ENCODE measurements around the gene ACY1.
A peak's percentile ranks its signal among the peaks of the same experiment; 100 is the strongest.

Gene ACY1

DNA sequence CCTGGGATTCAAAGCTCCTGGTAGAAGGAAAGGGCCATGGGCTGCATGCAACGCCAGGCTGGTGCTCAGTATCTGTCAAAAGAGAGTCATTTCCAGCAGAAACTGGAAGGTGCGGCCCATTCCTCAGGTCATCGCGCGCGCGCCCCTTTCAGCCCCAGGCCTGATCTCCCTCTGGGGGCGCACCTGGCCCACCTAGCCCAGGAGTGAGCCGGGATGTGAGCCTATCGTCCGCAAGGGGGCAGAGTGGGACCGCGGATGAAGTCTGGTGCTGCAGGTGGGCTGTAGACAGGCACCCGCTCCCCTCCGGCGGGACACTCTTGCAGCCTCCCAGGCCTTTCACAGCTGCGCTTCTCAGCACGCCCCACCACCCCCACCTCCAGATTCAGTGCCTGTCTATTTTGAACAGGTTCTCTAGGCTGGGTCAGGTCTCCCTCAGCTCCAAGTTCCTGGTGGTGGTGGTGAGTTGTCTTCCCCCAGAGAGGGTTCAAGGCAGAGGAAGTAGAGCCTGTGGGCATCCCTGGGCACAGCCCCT is 18.2 kb downstream of the ACY1 start:
- Histone ChIP-seq H3K9me3 (ENCODE audit: severe bottlenecking) (no peaks in the 10 kb centered on the region), H3K27ac (no peak overlapping the region), H3K36me3 (no peaks in the 10 kb centered on the region), H3K27me3 (ENCODE audit: insufficient read depth, low read depth, severe bottlenecking) (peaks cover 2% of the 10 kb centered on the region), H3K4me3 (ENCODE audit: low read depth, low read length) (no peak overlapping the region)
- DNase-seq, result peak; percentile 89
- TF ChIP-seq, protein P1, sequence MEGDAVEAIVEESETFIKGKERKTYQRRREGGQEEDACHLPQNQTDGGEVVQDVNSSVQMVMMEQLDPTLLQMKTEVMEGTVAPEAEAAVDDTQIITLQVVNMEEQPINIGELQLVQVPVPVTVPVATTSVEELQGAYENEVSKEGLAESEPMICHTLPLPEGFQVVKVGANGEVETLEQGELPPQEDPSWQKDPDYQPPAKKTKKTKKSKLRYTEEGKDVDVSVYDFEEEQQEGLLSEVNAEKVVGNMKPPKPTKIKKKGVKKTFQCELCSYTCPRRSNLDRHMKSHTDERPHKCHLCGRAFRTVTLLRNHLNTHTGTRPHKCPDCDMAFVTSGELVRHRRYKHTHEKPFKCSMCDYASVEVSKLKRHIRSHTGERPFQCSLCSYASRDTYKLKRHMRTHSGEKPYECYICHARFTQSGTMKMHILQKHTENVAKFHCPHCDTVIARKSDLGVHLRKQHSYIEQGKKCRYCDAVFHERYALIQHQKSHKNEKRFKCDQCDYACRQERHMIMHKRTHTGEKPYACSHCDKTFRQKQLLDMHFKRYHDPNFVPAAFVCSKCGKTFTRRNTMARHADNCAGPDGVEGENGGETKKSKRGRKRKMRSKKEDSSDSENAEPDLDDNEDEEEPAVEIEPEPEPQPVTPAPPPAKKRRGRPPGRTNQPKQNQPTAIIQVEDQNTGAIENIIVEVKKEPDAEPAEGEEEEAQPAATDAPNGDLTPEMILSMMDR (IDR thresholded peaks at IDR 0.05; ENCODE audit: low read depth, low read length), result peak; percentile 97

DNA sequence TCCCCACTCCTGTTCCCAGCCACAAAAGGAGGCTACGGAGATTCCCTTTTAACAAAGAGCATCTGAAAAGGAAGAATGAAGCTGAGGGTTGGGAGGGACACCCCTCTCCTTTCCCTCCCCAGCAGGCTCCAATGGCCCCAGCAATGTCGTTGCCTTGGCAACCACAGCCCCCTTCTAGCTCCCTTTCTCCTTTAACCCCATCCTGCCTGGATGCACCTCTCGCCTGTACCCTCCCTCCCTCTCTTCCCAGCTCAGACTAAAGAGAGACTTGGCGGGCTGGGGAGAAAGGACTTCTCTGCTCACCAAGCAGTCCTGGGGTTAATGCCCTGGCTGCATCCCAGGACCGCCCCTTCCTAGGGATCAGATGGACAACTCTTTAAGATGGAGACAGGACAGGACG is 19.4 kb downstream of the ACY1 start:
- Histone ChIP-seq H3K27ac (no peak overlapping the region), H3K27me3 (ENCODE audit: insufficient read depth, low read depth, severe bottlenecking) (peaks cover 2% of the 10 kb centered on the region), H3K4me3 (ENCODE audit: low read depth, low read length) (no peak overlapping the region), H3K9me3 (ENCODE audit: severe bottlenecking) (no peaks in the 10 kb centered on the region), H3K36me3 (no peaks in the 10 kb centered on the region)
- no peak for DNase-seq
- TF ChIP-seq, protein P1 (IDR thresholded peaks at IDR 0.05; ENCODE audit: low read depth, low read length), result no peak

GRCh38 chr3:52004163-52004787 is 20.9 kb downstream of the ACY1 start:
- TF ChIP-seq, protein P1 (IDR thresholded peaks at IDR 0.05; ENCODE audit: low read depth, low read length), result peak; percentile 95
- no peak overlapping the region for H3K4me3 ChIP-seq (ENCODE audit: low read depth, low read length)
- H3K9me3 ChIP-seq (ENCODE audit: severe bottlenecking), result no peaks in the 10 kb centered on the region
- H3K36me3 ChIP-seq, result no peaks in the 10 kb centered on the region
- DNase-seq, result peak; percentile 91
- H3K27me3 ChIP-seq (ENCODE audit: insufficient read depth, low read depth, severe bottlenecking), result peaks cover 2% of the 10 kb centered on the region
- peak overlapping the region; percentile 61 for H3K27ac ChIP-seq

- peak; percentile 51 for DNase-seq
- Histone ChIP-seq H3K36me3 (no peaks in the 10 kb centered on the region), H3K9me3 (ENCODE audit: severe bottlenecking) (no peaks in the 10 kb centered on the region), H3K27me3 (ENCODE audit: insufficient read depth, low read depth, severe bottlenecking) (peaks cover 2% of the 10 kb centered on the region), H3K27ac (peak overlapping the region; percentile 61), H3K4me3 (ENCODE audit: low read depth, low read length) (peak overlapping the region; percentile 27)
- TF ChIP-seq, protein P1 (IDR thresholded peaks at IDR 0.05; ENCODE audit: low read depth, low read length), result no peak
Observed at GRCh38 chr3:52004906-52005395, 21.6 kb downstream of the ACY1 start.

DNA sequence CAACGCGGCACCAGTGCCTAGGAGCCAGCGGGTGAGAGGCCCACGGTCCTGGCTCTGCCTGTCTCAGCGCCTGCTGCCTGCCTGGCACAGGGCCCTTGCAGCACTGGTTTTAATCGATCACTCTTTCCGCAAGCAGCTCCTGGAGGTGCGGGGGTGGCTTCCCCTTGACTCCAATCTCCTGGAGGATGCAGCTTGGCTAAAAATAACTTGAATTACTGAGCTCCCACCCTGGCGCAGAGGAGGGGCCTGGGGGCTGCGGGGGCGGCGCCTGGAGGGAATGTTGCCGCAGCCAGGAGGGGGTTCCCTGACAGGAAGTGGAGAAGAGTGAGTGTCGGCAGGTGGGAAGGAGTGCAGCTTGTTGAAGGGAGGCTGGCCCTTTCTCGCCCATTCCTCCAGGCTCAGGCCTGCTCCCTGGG is 22.2 kb downstream of the ACY1 start:
- TF ChIP-seq, protein P1 (IDR thresholded peaks at IDR 0.05; ENCODE audit: low read depth, low read length), result no peak
- Histone ChIP-seq H3K27me3 (ENCODE audit: insufficient read depth, low read depth, severe bottlenecking) (peaks cover 2% of the 10 kb centered on the region), H3K4me3 (ENCODE audit: low read depth, low read length) (peak overlapping the region; percentile 27), H3K27ac (peak overlapping the region; percentile 61), H3K9me3 (ENCODE audit: severe bottlenecking) (no peaks in the 10 kb centered on the region), H3K36me3 (no peaks in the 10 kb centered on the region)
- DNase-seq, result peak; percentile 81
